T1000 (cell line): ENCODE data around the gene CCDC102A.
A peak's percentile ranks its signal among the peaks of the same experiment; 100 is the strongest.

ENCODE experiments used
- DNase-seq: peaks from one replicate; lab custom pipeline; 2025; ENCODE audit warnings: mixed read lengths; lab: John Stamatoyannopoulos, UW

CCDC102A gene

DNA sequence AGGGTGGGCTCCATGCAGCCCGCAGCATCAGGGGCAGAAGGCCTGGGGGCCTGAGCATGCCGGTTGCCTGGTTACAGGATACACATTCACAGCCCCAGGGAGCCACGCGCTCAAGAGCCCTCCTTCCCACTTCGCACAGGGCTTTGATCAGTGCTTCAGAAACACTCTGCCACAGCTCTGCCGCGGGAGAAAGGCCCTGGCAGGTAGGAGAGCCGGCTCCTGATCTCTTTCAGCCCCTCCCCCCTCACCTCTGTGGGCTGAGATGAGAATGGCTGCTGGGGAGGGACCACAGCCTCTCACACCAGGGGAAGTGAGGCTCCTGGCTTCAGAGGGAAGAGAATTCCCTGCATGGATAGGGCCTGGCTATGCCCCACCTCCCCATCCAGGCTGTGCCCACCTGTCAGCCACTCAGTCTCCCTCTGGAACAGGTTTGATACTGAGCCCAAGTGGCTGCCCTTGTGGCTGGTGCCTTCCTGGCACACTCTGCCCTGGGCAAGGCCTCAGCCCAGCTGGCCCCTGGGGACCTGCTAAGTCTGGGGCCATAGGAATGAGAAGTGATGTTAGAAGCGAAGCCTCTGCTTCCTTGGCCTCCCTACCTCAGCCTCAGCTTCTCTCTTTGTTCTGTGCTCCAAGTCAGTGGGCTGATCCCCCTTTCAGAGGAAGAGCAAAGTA, 58.7 kb downstream of the CCDC102A start:
- no peak for DNase-seq

DNA sequence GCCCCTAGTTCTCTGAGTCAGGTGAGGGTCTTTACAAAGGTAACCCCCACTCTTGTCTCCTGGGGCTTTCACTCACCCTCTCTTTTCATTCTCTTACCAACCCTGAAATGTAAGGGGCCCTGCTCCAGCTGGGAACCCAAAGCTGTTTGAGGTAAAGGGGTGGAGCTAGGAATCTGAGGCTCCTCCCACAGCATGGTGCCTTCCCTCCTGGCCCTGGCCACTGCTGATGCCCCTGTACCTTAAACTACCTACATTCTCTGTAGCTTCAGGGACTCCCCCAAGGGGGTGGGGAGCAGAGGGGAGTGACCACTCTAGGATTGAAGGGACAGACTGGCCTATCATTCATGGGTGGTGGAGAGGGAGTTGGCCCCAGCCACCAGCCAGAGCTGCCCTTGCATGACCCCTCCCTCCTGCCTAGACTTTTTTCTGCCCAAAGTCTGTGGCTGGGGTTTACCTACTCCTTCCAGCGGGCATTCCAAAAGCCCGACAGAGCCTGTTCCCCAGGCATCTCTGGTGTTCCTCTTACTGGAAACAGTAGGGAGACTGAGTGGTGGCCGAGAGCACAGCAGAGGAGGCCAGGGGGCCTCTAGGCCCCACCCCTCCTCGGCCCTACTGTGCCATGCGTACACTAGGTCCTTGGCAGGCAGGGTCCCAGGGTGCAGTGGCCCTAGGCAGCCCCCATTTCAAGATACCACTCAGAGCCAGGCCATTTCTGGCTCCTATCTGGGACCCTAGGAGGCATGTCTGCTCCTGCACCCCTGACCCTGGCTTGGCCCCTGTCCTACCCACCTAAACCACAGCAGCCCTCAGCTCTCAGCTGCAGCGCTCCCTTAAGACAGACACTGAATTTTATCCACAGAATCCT, 59.6 kb downstream of the CCDC102A start:
- no peak for DNase-seq

DNA sequence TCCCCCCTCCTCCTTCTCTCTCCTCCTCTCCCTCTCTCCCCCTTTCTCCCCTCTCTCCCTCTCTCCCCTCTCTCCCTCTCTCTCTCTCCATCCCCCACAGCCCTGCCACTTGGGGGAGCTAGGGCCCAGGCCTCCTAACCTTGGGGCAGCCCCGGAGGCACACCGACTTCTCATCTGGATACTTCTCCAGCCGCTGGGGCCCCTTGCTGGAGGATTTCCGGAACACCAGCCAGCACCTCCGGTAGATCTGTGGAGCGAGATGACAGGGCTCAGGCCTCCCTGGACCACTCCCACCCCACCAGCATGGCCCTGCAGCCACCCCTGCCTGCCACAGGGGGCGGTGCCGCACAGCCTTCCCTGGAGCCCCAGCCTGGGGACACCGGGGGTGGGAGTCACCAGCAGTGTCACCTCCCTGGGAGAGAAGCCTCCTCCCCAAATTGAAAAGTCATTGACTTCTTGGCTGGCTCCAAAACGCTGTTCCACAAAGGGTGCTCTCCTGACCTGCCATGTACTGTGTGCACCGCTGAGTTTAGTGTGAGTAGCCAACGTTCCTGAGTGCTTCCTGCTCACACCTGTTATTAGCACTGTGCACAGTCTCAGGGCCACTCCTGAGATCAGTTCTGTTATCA, 60.5 kb downstream of the CCDC102A start:
- DNase-seq: no peak

DNA sequence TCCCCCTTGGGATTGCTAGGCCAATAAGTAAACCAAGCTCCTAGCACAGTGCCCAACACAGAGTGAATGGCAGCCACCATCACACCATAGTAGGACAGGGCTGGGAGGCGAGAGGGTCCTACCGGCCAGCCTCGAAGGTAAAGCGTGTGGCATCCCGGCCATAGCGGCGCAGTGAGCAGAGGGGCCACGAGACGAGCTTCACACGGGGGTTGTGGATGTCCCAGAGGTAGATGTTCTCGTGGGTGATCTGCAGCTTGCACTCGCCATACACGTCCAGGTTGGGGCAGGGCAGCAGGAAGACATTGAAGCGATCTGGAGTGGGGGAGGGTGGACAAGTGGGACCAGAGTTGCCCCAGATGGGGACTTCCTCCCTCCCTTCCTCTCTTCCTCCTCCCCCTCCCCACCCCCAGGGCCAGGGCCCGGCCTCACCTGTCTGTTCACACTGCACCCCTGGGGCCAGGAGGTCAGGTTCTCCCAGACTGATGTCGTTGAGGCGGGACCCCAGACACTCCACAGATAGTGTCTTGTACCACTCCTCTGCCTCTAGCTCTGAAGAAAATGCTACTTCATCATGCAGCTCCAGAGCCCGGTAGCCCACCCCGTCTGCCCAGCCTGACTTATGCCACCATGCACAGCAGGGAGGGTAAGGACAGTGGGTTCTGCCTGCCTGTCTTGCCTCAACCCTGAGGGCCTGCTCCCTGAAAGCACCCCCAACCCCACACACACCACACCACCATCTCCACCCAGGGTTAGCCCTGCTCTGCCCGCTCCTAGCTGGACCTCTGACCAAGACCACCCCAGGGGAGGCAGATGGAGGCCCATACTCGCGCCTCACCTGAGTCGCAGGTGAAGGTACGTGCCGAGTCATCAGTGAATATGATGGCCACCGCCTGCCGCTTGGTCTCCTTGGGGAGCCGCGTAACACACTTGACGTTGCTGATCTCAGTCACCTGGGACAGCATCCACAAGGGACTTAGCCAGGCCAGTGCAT, 61.4 kb downstream of the CCDC102A start:
- DNase-seq: no peak

DNA sequence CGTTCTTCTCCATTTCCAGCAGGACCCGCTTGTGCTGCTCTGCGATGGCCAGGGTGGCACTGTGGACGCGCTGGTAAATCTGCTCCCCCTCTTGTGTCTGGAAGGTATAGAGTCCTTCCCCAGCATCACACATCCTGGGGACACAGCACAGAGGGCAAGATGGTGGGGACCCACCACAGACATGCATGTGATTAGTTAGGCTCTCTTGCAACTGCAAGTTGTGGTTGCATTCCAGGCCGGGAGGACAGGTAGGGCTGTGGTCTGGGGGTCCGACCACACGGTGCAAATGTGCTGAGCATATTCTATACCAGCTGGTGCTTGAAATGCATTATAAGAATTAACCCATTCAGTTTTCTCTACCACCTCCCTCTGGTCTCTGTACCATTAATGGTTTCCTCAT, 62.5 kb downstream of the CCDC102A start:
- DNase-seq: no peak

GRCh38 chr16:57473176-57473840, 63.1 kb downstream of the CCDC102A start:
- no peak for DNase-seq

GRCh38 chr16:57472665-57473060, 63.7 kb downstream of the CCDC102A start:
- no peak for DNase-seq

DNA sequence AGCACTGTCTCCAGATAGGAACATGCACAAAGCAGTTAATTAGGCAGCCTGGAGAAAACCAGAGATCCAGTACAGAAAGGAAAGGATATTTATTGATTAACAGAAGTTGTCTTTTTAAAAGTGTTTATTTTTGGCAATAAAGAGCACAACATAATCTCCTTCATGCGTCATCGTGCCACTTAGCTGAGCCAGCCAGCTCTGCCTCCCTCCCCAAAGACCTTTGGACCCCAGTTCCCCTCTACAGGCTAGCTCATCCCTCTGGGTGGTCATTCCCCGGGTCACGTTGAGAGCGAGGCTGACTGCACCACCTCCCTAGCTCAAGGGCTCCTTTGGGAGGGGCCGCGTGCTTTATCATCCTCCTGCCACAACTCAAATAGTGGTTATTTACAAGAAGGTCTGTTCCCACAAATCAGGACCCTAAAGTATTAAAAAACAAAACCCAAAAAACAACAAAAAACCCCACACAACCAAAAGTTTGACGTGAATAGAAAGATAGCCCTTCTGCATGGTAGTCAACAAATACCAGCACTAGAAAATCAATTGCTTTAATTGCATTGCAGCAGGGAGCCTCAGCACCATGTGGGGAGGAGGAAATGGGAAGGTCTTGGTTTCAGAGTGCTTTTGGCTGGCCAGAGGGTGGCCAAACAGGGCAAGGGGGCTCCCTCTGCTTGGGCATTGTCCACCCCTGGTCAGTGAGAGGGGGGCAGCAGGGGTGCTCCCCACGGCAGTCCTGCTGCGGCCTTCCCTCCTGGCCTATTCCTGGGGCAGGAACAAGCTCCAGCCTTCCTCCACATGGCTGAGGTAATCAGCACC, 64.3 kb downstream of the CCDC102A start:
- DNase-seq: no peak

DNA sequence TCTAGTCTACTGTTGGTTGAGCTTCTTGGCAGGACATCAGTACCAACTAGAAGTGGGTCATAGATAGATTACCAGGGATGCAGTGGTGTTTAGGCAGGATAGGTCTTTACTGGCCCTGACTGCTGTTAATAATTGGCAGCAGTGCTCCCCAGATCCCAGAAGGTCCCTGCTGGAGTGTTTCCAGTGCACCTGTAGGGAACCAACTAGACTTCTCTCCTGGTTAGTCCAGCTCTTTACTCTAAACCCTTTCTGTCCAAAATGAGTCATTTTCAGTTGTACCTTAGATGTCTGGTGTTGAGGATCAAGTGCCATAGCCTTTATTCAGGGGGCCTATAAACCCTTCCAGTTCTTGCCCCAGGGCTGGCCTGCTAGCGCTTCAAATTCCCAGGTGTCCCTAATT, 65.2 kb downstream of the CCDC102A start:
- DNase-seq: no peak

DNA sequence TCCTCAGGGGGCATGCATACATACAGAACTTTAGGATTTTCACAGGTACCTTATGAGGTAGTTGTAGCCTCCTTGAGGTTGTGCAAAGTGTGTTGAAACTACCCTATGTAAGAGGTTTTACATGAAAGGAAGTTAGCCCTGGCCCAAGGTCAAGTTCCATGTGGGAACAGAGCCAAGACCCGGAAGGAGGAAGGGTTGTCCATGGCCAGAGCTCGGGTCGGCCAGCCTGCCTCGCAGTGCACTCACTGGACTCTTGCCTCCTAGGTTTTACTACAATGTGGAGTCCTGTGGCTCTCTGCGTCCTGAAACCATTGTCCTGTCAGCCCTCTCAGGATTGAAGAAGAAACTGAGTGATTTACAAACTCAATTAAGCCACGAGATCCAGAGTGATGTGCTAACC, 65.7 kb downstream of the CCDC102A start:
- no peak for DNase-seq

DNA sequence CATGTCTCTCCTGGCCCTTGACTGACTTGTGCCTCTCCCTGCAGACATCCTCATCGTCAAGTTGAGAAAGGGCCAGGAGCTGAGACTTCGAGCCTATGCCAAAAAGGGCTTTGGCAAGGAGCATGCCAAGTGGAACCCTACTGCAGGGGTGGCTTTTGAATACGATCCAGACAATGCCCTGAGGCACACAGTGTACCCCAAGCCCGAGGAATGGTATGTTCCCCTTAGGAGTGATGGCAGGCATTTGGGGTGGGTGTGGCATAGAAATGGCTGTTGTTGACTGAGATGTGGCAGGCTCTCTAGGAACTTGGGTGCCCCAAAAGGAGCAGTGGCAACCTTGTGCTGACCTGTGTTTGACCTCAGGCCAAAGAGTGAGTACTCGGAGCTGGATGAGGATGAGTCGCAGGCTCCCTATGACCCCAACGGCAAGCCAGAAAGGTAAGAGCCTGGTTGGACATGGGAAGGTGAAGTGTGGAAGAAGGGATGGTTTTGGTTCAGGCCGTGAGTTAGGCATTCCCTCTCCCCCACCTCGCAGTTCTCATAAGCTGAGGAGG, 66.4 kb downstream of the CCDC102A start:
- DNase-seq: no peak

DNA sequence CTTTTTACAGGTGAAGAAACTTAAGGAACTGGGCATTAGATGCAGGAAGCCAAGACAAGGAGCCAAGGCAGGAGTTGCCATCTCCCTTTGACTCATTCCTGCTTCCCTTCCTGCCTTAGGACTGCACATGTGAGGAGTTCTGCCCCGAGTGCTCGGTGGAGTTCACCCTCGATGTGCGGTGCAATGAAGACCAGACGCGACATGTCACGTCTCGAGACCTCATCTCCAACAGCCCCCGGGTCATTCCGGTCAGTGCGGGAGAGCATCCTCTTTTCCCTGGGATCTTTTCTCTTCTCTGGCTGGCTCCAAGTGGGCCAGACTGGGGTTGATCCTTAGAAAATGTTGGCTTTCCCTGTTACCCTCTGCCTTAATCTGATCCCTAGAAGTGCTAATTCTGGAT, 67.3 kb downstream of the CCDC102A start:
- DNase-seq: no peak

- no peak for DNase-seq
Observed at GRCh38 chr16:57468346-57468745, 68.0 kb downstream of the CCDC102A start.

DNA sequence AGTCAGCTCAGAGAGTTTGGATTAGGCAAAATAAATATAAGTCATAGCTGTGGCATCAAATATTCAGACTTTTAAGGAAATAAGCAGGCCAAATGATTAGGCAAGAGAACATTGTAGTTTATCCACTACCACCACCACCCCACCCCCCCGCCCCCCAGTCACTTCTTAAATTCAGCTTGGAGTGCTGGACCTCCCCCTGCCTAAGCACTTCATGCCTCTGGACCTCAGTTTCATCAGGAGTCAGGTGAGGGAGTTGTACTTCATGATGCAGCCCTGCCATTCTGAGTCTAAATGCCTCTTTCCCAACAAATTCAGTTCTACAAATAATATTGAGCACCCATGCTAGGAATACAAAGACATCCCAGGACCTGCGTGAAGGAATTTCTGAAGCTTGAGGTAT, 71.8 kb downstream of the CCDC102A start:
- no peak for DNase-seq

DNA sequence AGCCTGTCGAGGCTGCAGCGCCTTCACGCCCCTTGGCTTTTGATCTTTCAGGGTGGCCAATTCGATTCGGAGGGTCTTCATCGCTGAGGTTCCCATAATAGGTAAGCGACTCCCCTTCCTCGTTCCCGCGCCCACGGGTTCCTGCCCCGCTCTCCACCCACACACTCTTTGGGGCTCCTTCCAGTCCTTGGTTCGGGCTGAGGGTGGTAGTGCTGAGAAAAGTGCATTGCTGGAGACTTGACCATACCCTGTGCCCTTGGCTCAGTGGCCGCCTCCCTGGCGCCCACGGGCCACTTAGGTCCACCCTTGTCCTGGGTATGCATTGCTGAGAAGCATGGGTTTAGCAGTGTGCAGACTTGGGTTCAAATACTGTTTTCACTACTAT, 73.4 kb downstream of the CCDC102A start:
- DNase-seq: no peak

GRCh38 chr16:57462209-57462977, 74.0 kb downstream of the CCDC102A start, which contains the start of gene POLR2C:
POLR2C (plus strand) TSS chr16:57462679; CDS start chr16:57462725, 46 bp downstream.
- DNase-seq: peak; percentile 68
